ENCODE measurements around the gene TLE3. TPM values are rescaled to one million over a fixed set of nuclear protein-coding genes. Genes with fewer than 3 reads are reported as not detected.

The TLE3 gene
- total RNA-seq, 1 donor from 2014 or later, result 17.8 TPM

- TF ChIP-seq, protein P1, sequence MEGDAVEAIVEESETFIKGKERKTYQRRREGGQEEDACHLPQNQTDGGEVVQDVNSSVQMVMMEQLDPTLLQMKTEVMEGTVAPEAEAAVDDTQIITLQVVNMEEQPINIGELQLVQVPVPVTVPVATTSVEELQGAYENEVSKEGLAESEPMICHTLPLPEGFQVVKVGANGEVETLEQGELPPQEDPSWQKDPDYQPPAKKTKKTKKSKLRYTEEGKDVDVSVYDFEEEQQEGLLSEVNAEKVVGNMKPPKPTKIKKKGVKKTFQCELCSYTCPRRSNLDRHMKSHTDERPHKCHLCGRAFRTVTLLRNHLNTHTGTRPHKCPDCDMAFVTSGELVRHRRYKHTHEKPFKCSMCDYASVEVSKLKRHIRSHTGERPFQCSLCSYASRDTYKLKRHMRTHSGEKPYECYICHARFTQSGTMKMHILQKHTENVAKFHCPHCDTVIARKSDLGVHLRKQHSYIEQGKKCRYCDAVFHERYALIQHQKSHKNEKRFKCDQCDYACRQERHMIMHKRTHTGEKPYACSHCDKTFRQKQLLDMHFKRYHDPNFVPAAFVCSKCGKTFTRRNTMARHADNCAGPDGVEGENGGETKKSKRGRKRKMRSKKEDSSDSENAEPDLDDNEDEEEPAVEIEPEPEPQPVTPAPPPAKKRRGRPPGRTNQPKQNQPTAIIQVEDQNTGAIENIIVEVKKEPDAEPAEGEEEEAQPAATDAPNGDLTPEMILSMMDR (IDR thresholded peaks at IDR 0.05; ENCODE audit: borderline replicate concordance), result no peak
- intact Hi-C loops (cut with micrococcal nuclease), result no loop called here
- no peak for DNase-seq
- peaks cover 12% of the 10 kb centered on the region for H3K27me3 ChIP-seq (ENCODE audit: low read depth)
- H3K9me3 ChIP-seq (replicated peaks), result no peaks in the 10 kb centered on the region
- H3K4me1 ChIP-seq, result peaks cover 70% of the 10 kb centered on the region
- H3K36me3 ChIP-seq, result no peaks in the 10 kb centered on the region
- H3K27ac ChIP-seq (replicated peaks), result peak overlapping the region; percentile 73
- peak overlapping the region; percentile 61 for H3K4me3 ChIP-seq
Observed at GRCh38 chr15:70099967-70100473, 2.3 kb upstream of the TLE3 start.

DNA sequence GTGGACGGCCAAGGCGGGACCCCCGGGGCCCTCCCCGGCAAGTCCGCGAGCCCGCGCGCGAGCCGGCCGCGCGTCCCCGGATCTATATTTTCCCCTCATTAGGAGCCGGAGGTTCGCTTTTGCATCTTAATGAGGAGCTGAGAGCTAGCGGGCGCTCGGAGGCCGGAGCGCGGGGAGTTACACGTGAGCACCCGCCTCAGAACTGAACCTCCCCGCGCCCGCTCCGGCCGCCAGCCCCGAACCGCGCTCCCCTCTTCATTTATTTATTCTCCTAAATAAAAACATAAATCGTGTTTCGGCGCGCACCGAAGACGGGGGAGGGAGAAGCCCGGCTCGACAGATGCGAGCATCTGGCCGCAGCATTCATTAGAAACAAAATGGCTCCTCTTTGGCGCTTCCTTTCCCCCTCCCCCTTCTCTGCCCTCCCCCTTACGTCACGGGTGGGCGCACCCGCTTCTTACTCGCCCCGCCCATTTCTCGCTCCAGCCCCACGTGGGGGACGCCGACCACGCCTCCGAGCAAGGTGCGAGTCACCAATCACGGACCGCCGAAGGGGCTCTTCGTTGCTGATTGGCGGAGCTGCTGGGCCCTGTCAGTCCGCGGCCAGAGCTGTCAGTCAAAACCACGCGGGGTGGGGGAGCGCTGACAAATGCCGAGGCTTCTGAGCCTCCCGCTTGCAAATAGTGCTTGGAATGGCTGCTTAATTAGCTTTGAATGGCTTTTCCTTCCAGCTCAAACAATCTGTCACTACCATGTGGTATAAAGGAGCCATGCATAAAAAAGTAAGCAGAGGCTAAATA, 1.6 kb upstream of the TLE3 start:
- peaks cover 12% of the 10 kb centered on the region for H3K27me3 ChIP-seq (ENCODE audit: low read depth)
- TF ChIP-seq, protein P1 (IDR thresholded peaks at IDR 0.05; ENCODE audit: borderline replicate concordance), result no peak
- intact Hi-C loops (cut with micrococcal nuclease), result no loop called here
- DNase-seq, result peak; percentile 100
- no peaks in the 10 kb centered on the region for H3K36me3 ChIP-seq
- peaks cover 76% of the 10 kb centered on the region for H3K4me1 ChIP-seq
- no peaks in the 10 kb centered on the region for H3K9me3 ChIP-seq (replicated peaks)
- H3K4me3 ChIP-seq, result peak overlapping the region; percentile 88
- H3K27ac ChIP-seq (replicated peaks), result peak overlapping the region; percentile 97

GRCh38 chr15:70098461-70099166, 897 bp upstream of the TLE3 start:
- peak overlapping the region; percentile 88 for H3K4me3 ChIP-seq
- H3K9me3 ChIP-seq (replicated peaks), result no peaks in the 10 kb centered on the region
- peak overlapping the region; percentile 97 for H3K27ac ChIP-seq (replicated peaks)
- peak; percentile 35 for DNase-seq
- TF ChIP-seq, protein P1 (IDR thresholded peaks at IDR 0.05; ENCODE audit: borderline replicate concordance), result no peak
- H3K36me3 ChIP-seq, result no peaks in the 10 kb centered on the region
- H3K27me3 ChIP-seq (ENCODE audit: low read depth), result peaks cover 12% of the 10 kb centered on the region
- H3K4me1 ChIP-seq, result peaks cover 84% of the 10 kb centered on the region
- intact Hi-C loops (cut with micrococcal nuclease), result no loop called here

DNA sequence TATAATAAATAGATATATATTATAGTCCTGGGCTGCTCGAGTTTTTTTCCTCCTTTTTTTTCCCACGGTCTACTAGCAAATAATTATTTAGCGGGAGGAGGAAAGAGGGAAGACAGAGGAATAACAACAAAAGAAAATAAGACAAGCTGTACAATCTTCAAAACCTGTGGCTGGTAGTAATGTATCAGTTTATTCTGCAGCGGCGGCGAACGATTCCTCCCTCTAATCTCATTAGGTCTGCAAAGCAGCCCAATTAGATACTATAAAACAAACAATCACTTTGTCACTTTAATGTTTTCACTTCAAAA, 390 bp upstream of the TLE3 start:
- intact Hi-C loops (cut with micrococcal nuclease), result no loop called here
- H3K9me3 ChIP-seq (replicated peaks), result no peaks in the 10 kb centered on the region
- H3K4me3 ChIP-seq, result peak overlapping the region; percentile 88
- peak overlapping the region; percentile 97 for H3K27ac ChIP-seq (replicated peaks)
- TF ChIP-seq, protein P1 (IDR thresholded peaks at IDR 0.05; ENCODE audit: borderline replicate concordance), result no peak
- peaks cover 12% of the 10 kb centered on the region for H3K27me3 ChIP-seq (ENCODE audit: low read depth)
- no peak for DNase-seq
- H3K4me1 ChIP-seq, result peaks cover 89% of the 10 kb centered on the region
- H3K36me3 ChIP-seq, result no peaks in the 10 kb centered on the region

GRCh38 chr15:70097063-70097320, 725 bp downstream of the TLE3 start:
- no peak for DNase-seq
- Histone ChIP-seq H3K9me3 (replicated peaks) (no peaks in the 10 kb centered on the region), H3K4me3 (peak overlapping the region; percentile 88), H3K36me3 (no peaks in the 10 kb centered on the region), H3K27ac (replicated peaks) (peak overlapping the region; percentile 97), H3K4me1 (peaks cover 94% of the 10 kb centered on the region), H3K27me3 (ENCODE audit: low read depth) (peaks cover 12% of the 10 kb centered on the region)
- intact Hi-C loops (cut with micrococcal nuclease), result no loop called here
- TF ChIP-seq, protein P1 (IDR thresholded peaks at IDR 0.05; ENCODE audit: borderline replicate concordance), result no peak
